ENCODE data around the gene COX4I2. TPM values are rescaled to one million over a fixed set of nuclear protein-coding genes. Genes with fewer than 3 reads are reported as not detected.

COX4I2 gene
- total and polyA plus RNA-seq, 2 of the 4 experiments (the other 2 are of a cell fraction): not detected

DNA sequence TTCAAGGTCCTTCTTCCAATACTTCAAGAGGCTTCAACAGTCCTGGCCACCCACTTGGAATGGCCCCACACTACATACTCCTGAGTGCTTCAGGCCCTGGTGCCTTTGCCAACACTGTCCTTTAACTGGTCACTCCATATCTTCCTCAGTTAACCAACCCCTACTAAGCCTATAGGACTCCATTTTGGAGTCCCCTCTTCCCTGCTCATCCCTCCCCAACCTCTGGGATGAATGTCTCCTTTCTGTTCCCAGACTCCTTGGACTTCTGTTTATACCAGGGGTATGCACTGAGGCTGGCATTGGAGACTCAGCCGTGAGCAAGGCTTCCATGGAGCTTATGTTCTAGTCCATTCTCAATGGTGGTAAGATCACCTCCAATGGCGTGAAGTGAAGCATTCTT lies 33.6 kb downstream of the COX4I2 start:
- WGBS, 2 experiments (ENCODE audit: extremely low coverage in 2 of 2, insufficient read length in 1 of 2): no CpG with 5 or more reads among the region's 2 CpGs
- CTCF ChIA-PET: no interaction called here
- Histone ChIP-seq H2BK5ac (ENCODE audit: low read depth, low read length, poor library complexity, severe bottlenecking) (no peak overlapping the region), H3K27ac (ENCODE audit: insufficient read depth, low read length) (no peak overlapping the region), H3K4me2 (ENCODE audit: low read depth, low read length) (no peak overlapping the region), H3K79me1 (ENCODE audit: low read depth in 1 of 2, low read length in 2 of 2) (peaks cover 53 to 88% of the 10 kb centered on the region in 2 experiments), H4K5ac (ENCODE audit: low read depth, low read length) (no peak overlapping the region), H4K8ac (ENCODE audit: low read depth in 2 of 2, low read length in 2 of 2) (no peak overlapping the region; a peak in 1 of 4 replicates), H3K9ac (ENCODE audit: low read depth, low read length) (no peak overlapping the region), H3K9me1 (ENCODE audit: insufficient read depth, low read length) (peaks cover 53% of the 10 kb centered on the region), H3K56ac (ENCODE audit: extremely low read depth, insufficient read depth, low read length) (no peak overlapping the region), H4K20me1 (ENCODE audit: insufficient read depth, low read length) (peaks cover 53% of the 10 kb centered on the region), H4K91ac (ENCODE audit: insufficient read depth, low read depth, low read length) (no peak overlapping the region; the same call in 1 of the 2 replicates), H2AK9ac (replicated peaks; ENCODE audit: low read depth, low read length, poor library complexity) (no peak overlapping the region), H3K4me3 (ENCODE audit: insufficient read depth, low read depth, low read length) (no peak overlapping the region), H2BK20ac (ENCODE audit: low read depth, low read length) (peak overlapping the region; percentile 16; the same call in 1 of the 2 replicates), H2BK120ac (ENCODE audit: low read depth, low read length) (0 out of 2 replicates have a peak overlapping the region, but pooled peaks have one; percentile 17), H3K4ac (ENCODE audit: low read depth, low read length) (0 out of 2 replicates have a peak overlapping the region, but pooled peaks have one; percentile 24), H3K14ac (replicated peaks; ENCODE audit: low read depth, low read length) (peak overlapping the region; percentile 48), H2BK15ac (ENCODE audit: low read depth, low read length) (no peak overlapping the region; the same call in 2 of the 3 replicates), H3K23ac (ENCODE audit: low read depth, low read length) (no peak overlapping the region), H2AK5ac (ENCODE audit: low read depth, low read length) (peak overlapping the region; percentile 48; the same call in 1 of the 2 replicates), H3K18ac (ENCODE audit: low read depth, low read length) (no peak overlapping the region), H3K27me3 (ENCODE audit: control insufficient read depth, insufficient read depth, low read length) (no peaks in the 10 kb centered on the region), H3K36me3 (ENCODE audit: control insufficient read depth, insufficient read depth, low read length) (peaks cover 3% of the 10 kb centered on the region; the same call in 1 of the 2 replicates), H3K9me3 (ENCODE audit: control insufficient read depth, insufficient read depth, low read length) (no peaks in the 10 kb centered on the region), H3K4me1 (ENCODE audit: control insufficient read depth, insufficient read depth, low read length) (peaks cover 34% of the 10 kb centered on the region), H2AFZ (replicated peaks; ENCODE audit: low read length, poor library complexity) (no peak overlapping the region)
- intact Hi-C loops (cut with micrococcal nuclease): loop anchor here (2.0 kb wide), 1 partner anchor 51 kb away; the partner anchor contains the start of gene BCL2L1
- no TSS peak for BruUV-seq (replicated peaks)
- POLR2A ChIA-PET (ENCODE audit: unreplicated experiment): no interaction called here
- no peak for ATAC-seq (ENCODE audit: low read depth)
- dilution Hi-C loops (cut with HindIII; ENCODE audit: low sequenced_read_pairs, unreplicated experiment): no loop called here
- in situ Hi-C loops (cut with MboI; ENCODE audit: low sequenced_read_pairs): no loop called here
- no peak for DNase-seq
- TF ChIP-seq MAZ (IDR thresholded peaks at IDR 0.05; ENCODE audit: borderline replicate concordance, low read depth, low read length) (no peak), CEBPB (IDR thresholded peaks at IDR 0.05; ENCODE audit: low read depth, low read length) (no peak), MXI1 (IDR thresholded peaks at IDR 0.05; ENCODE audit: borderline replicate concordance, low read depth, low read length) (no peak), NFE2L2 (IDR thresholded peaks at IDR 0.05; ENCODE audit: low read depth, low read length) (no peak), CHD1 (IDR thresholded peaks at IDR 0.05; ENCODE audit: low read depth, low read length) (no peak), FOS (IDR thresholded peaks at IDR 0.05; ENCODE audit: low read depth, low read length) (no peak), POLR2A (IDR thresholded peaks at IDR 0.05; ENCODE audit: low read depth, low read length) (no peak), BHLHE40 (IDR thresholded peaks at IDR 0.05; ENCODE audit: low read depth, low read length) (no peak), MAFK (IDR thresholded peaks at IDR 0.05; ENCODE audit: low read depth, low read length) (no peak)
- TF ChIP-seq, protein P1, sequence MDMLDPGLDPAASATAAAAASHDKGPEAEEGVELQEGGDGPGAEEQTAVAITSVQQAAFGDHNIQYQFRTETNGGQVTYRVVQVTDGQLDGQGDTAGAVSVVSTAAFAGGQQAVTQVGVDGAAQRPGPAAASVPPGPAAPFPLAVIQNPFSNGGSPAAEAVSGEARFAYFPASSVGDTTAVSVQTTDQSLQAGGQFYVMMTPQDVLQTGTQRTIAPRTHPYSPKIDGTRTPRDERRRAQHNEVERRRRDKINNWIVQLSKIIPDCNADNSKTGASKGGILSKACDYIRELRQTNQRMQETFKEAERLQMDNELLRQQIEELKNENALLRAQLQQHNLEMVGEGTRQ (IDR thresholded peaks at IDR 0.05; ENCODE audit: low read depth, low read length): no peak
- TF ChIP-seq, protein P2, sequence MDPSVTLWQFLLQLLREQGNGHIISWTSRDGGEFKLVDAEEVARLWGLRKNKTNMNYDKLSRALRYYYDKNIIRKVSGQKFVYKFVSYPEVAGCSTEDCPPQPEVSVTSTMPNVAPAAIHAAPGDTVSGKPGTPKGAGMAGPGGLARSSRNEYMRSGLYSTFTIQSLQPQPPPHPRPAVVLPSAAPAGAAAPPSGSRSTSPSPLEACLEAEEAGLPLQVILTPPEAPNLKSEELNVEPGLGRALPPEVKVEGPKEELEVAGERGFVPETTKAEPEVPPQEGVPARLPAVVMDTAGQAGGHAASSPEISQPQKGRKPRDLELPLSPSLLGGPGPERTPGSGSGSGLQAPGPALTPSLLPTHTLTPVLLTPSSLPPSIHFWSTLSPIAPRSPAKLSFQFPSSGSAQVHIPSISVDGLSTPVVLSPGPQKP (IDR thresholded peaks at IDR 0.05; ENCODE audit: borderline replicate concordance, low read depth, low read length): no peak
